Transverse colon (tissue), 4 donors: ENCODE results near the gene CALN1.

Source experiments
- POLR2AphosphoS5 ChIP-seq, 3 donors: sonication (generic); formaldehyde crosslinking; IDR thresholded peaks; one replicate each; pipeline ENCODE4 v1.6.1; 2016; ENCODE audit warnings: antibody characterized with exemption in 3 of 3
- TF ChIP-seq, protein P1 (sequence below), 5 experiments: fragments of 200-600 bp in 3 of 5; fragments of 450-650 bp in 2 of 5; sonication (generic) in 3 of 5; IDR thresholded peaks; 1 replicate in 2 of 5; 2 replicates in 3 of 5; pipeline ENCODE4 v1.5.1; 2016 to 2017; ENCODE audit warnings: antibody characterized with exemption in 5 of 5, inconsistent platforms in 3 of 5, mild to moderate bottlenecking in 2 of 5, moderate library complexity in 1 of 5

- TF ChIP-seq, protein P1, sequence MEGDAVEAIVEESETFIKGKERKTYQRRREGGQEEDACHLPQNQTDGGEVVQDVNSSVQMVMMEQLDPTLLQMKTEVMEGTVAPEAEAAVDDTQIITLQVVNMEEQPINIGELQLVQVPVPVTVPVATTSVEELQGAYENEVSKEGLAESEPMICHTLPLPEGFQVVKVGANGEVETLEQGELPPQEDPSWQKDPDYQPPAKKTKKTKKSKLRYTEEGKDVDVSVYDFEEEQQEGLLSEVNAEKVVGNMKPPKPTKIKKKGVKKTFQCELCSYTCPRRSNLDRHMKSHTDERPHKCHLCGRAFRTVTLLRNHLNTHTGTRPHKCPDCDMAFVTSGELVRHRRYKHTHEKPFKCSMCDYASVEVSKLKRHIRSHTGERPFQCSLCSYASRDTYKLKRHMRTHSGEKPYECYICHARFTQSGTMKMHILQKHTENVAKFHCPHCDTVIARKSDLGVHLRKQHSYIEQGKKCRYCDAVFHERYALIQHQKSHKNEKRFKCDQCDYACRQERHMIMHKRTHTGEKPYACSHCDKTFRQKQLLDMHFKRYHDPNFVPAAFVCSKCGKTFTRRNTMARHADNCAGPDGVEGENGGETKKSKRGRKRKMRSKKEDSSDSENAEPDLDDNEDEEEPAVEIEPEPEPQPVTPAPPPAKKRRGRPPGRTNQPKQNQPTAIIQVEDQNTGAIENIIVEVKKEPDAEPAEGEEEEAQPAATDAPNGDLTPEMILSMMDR (IDR thresholded peaks at IDR 0.05), result no peak
- TF ChIP-seq POLR2AphosphoS5 (IDR thresholded peaks at IDR 0.05), result no peak
Observed at GRCh38 chr7:72445580-72445979, 33.4 kb upstream of the CALN1 start.
